GM18526 (cell line): Measurements from ENCODE around the gene MYLIP.

Source experiments
- POLR2A ChIP-seq: IDR thresholded peaks from 3 replicates; pipeline ENCODE4 v1.6.1; 2011; ENCODE audit not compliant: insufficient read length; ENCODE audit errors: extremely low read depth

MYLIP gene

GRCh38 chr6:16146527-16146955, 17.7 kb downstream of the MYLIP start:
- no peak for TF ChIP-seq POLR2A

GRCh38 chr6:16148498-16148897, 19.6 kb downstream of the MYLIP start:
- no peak for TF ChIP-seq POLR2A

DNA sequence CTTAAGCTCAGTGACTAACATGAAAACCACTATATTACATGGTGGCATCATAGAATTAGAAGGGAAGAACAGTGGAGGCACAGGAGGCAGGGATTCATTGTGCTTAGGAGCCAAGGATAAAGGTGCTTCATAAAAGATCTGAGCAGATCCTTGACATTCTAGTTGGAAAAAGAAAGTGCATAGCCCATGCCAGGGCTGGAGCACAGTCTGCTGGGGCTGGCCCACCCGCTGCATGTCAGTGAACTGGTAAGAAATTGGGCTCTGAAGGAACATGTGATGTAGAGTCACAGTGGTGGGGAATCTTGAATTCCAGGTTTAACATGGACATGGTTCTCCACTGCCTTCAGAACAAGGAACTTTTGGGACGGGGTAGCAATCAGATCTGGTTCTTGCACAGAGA, 20.4 kb downstream of the MYLIP start:
- TF ChIP-seq POLR2A, result no peak

- no peak for TF ChIP-seq POLR2A
These were observed 21.2 kb downstream of the MYLIP start for GRCh38 chr6:16150098-16150497.

GRCh38 chr6:16153211-16153820, 24.4 kb downstream of the MYLIP start:
- no peak for TF ChIP-seq POLR2A

DNA sequence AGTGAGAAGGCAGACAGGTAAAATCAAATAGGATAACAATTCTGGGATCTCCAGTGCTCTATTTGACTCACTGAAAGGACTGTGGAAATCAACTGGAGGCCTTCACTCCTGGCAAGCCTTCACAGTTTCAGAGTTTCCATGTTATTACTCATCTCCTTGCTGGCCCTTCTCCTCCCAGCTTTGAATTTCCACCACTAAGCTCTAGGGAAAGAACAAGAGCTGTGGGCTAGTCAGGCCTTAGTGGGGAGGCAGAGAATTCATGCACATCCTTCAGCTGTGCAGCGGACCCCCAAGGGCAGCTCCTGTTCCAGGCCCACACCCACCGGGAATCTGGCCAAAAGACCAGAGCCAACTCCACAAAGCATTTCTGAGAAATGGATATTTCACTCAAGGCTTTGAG, 26.0 kb downstream of the MYLIP start:
- TF ChIP-seq POLR2A, result no peak

DNA sequence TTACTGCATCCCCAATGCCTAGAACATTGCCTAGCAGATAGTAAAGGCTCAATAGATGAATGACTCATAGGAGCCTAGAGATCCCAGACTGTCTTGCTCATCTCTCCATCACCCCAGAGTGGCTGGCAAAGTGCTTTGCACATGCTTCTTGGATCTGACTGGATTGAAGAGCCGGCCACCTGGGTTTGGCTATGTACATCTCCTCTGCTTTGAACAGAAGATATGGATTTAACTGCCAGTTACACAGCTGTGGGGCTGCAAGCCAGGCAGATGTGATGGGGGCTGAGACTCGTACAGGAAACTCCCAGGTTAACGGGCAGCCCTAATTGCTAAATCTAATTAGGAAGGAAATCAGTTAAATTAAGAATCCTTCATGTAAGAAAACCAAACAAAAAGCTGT, 28.6 kb downstream of the MYLIP start:
- TF ChIP-seq POLR2A, result no peak

DNA sequence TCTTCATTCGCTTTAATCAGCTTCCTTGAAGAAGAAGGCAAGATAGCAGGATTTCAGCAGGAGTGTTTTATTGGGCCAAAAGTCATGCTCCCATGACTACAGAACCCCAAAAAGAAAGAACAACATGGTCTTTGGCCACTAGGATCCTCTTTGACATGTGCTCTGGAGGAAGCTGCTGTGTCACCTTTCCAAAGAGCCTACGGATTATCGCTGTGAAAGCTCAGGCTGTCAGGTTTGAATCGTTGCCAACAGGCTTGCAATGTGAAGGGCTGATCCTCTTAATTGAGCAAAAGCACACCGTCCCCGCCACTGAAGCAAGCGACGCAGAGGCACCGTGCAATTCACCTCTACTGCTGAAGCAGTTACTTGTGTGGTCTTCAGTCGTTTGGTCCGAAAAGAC, 29.0 kb downstream of the MYLIP start:
- no peak for TF ChIP-seq POLR2A

DNA sequence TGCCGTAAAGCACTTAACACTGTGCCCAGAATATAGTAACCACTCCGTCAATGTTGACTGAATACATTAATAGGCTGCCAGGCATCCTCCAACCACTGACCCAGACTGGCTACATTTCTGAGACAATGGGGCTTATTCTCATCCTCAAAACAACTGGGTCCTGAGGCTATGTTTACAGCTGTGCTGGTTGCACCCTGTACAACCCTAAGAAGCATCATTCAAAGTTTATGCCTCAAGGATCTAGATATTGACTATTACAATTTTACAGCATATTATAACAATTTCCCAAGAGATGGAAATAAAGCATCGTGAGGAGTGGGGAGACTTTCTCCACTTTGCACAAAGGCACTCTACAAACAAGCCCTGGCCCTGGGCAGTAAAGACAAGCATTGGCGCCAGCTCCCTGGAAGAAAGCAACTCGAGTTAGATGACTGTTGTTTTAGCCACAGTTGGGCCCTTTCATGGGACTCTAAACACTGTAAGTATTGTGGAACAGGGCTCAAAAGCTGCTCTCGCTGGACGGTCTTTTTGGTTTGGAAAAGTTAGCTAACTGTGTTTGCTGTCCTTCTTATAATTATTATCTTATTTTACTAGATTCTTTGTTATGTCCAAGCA, 30.2 kb downstream of the MYLIP start:
- no peak for TF ChIP-seq POLR2A

- TF ChIP-seq POLR2A, result no peak
These were observed 31.9 kb downstream of the MYLIP start for GRCh38 chr6:16160794-16161193.

DNA sequence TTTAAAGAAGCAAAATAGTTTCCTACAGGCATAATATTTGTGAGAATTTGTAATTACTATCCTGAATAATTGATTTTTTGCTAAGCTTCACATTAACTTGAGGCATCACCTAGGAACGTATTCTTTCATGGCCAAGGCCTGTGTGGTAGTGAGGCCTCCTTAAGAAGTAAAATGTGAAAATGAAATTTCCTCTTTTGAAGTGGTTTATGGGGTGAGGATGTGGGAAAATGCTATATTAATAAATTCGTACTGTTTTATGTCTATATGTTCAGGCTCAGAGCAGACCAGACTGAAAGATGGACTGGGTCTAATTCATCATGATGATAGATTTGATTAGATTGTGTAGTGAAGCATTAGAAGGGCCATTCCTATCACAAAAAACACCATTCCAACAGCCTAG, 33.1 kb downstream of the MYLIP start:
- TF ChIP-seq POLR2A, result no peak

DNA sequence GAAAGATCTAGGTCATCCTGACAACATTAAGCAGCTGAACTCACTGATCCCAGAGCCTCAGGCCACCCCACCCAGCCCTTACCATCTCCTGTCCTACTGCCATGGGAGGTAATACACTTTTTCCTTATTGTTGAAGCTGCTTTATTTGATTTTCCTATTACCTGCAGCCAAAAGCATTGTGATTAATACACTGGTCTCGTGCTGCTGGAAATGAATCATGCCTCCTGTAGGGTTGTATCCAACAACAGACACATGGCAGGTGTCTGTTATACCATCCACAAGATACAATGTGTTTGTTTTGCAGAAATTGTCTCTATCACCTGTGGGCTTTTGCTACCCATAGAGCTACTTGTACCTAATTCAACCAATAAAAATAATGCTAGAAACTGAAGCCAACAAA, 34.2 kb downstream of the MYLIP start:
- no peak for TF ChIP-seq POLR2A

DNA sequence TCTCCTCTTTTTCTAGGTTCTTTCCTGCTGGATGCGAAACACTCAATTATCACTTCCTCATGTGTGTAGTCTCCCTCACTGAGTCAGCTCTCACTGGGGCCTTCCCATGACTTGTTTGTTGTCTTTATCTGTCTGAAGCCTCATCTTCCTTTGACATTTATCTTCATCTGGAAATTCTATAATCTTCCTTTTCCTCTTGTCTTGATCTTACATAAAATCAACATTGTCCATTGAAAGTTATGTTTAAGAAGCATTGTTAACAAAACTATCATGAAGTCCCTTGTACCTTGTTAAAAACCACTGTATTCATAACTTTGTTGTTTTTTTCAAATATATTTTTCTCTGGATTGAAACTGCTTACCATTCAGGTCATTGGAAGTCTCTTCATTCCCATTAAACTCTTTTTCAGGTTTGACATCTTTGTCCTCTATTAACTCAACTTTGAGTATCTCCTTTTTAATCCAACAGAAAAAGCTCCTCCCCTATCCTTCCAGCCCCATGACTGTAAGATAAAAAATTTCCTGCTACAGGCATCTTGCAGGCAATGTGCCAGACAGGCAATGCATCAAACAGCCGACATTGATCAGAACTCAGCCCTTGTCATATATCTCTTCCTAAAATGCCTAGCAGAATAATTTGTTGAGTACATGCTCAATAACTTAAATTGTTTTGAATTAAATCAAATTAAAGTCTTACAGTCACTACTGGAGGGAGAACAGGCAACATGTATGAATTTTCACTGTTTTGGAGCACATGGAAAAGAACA, 34.8 kb downstream of the MYLIP start:
- no peak for TF ChIP-seq POLR2A

GRCh38 chr6:16165641-16166040, 36.8 kb downstream of the MYLIP start:
- TF ChIP-seq POLR2A, result no peak

DNA sequence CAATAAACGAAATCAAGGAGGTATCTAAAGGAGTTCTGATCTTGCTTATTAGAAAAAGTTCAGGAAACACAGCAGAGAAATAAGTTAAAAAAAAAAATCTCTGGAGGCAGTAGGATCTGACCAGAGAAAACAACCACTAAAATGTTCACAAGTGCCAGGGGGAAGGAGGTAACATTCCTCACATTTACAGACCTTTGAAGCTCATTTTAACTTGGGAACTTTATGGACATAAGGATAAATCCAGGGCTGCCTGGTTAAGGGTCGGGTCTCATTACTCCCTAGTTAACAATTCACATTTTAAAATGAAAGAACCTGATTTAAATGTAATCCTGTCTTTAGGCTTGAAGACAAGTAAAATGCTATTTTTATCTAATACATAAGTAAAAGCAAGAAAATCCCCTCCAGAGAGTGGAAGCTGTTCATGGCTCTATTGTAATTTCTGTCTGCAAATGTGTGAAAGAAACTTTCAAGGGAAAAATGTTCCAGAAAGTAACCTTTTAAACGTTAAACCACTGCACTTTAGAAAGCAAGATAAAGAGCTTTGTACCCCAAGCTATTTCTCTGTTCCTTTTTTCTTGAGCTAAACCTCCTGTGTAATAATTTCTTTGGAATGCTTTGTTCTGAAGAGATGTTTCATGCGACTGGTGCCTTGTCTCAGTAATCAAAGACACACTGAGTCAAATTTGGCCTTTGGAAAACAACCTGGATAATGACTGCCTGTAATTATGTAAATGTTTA, 38.2 kb downstream of the MYLIP start:
- no peak for TF ChIP-seq POLR2A

- TF ChIP-seq POLR2A, result no peak
These were observed 39.2 kb downstream of the MYLIP start for GRCh38 chr6:16168121-16168520.
